GM23338 (cell line): ENCODE results near the gene FAM120A. TPM values are rescaled to one million over a fixed set of nuclear protein-coding genes. Genes with fewer than 3 reads are reported as not detected.

Source experiments
- ATAC-seq: fragments of 200-7000 bp; cut with Tn5 transposase; 3 replicates; pipeline ENCODE4 v1.9.1; 2020
- DNase-seq: peaks from one replicate; pipeline ENCODE4 v3.0.0-alpha.2; 2015; ENCODE audit warnings: low spot score
- H2AFZ ChIP-seq: fragments of 200-600 bp; sonication (generic); 2 replicates; pipeline ENCODE4 v1.8.0; 2016; ENCODE audit warnings: antibody characterized with exemption, mild to moderate bottlenecking, moderate library complexity
- H3F3A ChIP-seq: fragments of 200-600 bp; sonication (generic); replicated peaks from 2 replicates; pipeline ENCODE4 v1.8.0; 2017; ENCODE audit warnings: antibody characterized with exemption, mixed run types, low read depth
- H3K27ac ChIP-seq: fragments of 200-600 bp; sonication (generic); 2 replicates; pipeline ENCODE4 v1.6.1; 2016; ENCODE audit warnings: low read depth
- H3K27me3 ChIP-seq: fragments of 200-600 bp; sonication (generic); 2 replicates; pipeline ENCODE4 v1.8.0; 2016; ENCODE audit warnings: mild to moderate bottlenecking, mixed run types, moderate library complexity; ENCODE audit not compliant: insufficient read depth
- H3K36me3 ChIP-seq: fragments of 200-600 bp; sonication (generic); 2 replicates; pipeline ENCODE4 v1.8.0; 2016; ENCODE audit warnings: mild to moderate bottlenecking; ENCODE audit not compliant: insufficient read depth
- H3K4me1 ChIP-seq: fragments of 200-600 bp; sonication (generic); 2 replicates; pipeline ENCODE4 v1.8.0; 2016; ENCODE audit warnings: mild to moderate bottlenecking, moderate library complexity; ENCODE audit not compliant: insufficient read depth
- H3K4me2 ChIP-seq: fragments of 200-600 bp; sonication (generic); 2 replicates; pipeline ENCODE4 v1.7.1; 2017; ENCODE audit warnings: mixed run types
- H3K4me3 ChIP-seq: fragments of 200-600 bp; sonication (generic); 2 replicates; pipeline ENCODE4 v1.6.1; 2016; ENCODE audit warnings: mixed run types
- H3K79me2 ChIP-seq: fragments of 200-600 bp; sonication (generic); replicated peaks from 2 replicates; pipeline ENCODE4 v1.8.0; 2017; ENCODE audit warnings: mild to moderate bottlenecking; ENCODE audit not compliant: insufficient read depth
- H3K9me2 ChIP-seq: fragments of 200-600 bp; sonication (generic); 2 replicates; pipeline ENCODE4 v1.8.0; 2017; ENCODE audit not compliant: insufficient read depth
- H4K20me1 ChIP-seq: fragments of 200-600 bp; sonication (generic); replicated peaks from 2 replicates; pipeline ENCODE4 v1.8.0; 2017; ENCODE audit warnings: mild to moderate bottlenecking; ENCODE audit not compliant: insufficient read depth
- H3K27ac Mint-ChIP-seq: 2 replicates; pipeline ENCODE4 v1.8.0; 2020; ENCODE audit warnings: inconsistent platforms, mild to moderate bottlenecking, moderate library complexity, mixed read lengths
- H3K27me3 Mint-ChIP-seq: 3 replicates; pipeline ENCODE4 v1.8.0; 2022; ENCODE audit warnings: low read depth, mild to moderate bottlenecking, moderate library complexity, mixed read lengths, inconsistent platforms; ENCODE audit not compliant: insufficient read depth, poor library complexity
- H3K36me3 Mint-ChIP-seq: 3 replicates; pipeline ENCODE4 v1.8.0; 2021; ENCODE audit warnings: low read depth, mild to moderate bottlenecking, inconsistent platforms, moderate library complexity, mixed read lengths
- H3K4me1 Mint-ChIP-seq: 3 replicates; pipeline ENCODE4 v1.8.0; 2020; ENCODE audit warnings: mild to moderate bottlenecking, inconsistent platforms, mixed read lengths
- H3K4me3 Mint-ChIP-seq: 3 replicates; pipeline ENCODE4 v1.8.0; 2021; ENCODE audit warnings: moderate library complexity, mild to moderate bottlenecking, inconsistent platforms, mixed read lengths
- H3K9me3 Mint-ChIP-seq: 3 replicates; pipeline ENCODE4 v1.8.0; 2020; ENCODE audit warnings: moderate library complexity, mild to moderate bottlenecking, inconsistent platforms, mixed read lengths
- CREB1 ChIP-seq: fragments of 250-450 bp; sonication (Bioruptor Pico); IDR thresholded peaks from 2 replicates; pipeline ENCODE4 v1.5.0; 2020; ENCODE audit warnings: low read depth, mild to moderate bottlenecking, moderate library complexity
- CTCF ChIP-seq, 2 experiments: fragments of 200-600 bp in 1 of 2; sonication (generic) in 1 of 2; conservative IDR thresholded peaks; 2 replicates each; pipeline versions ENCODE4 v1.5.1 to v1.6.1; 2016 to 2017; ENCODE audit warnings: antibody characterized with exemption in 2 of 2, low read depth in 2 of 2, mild to moderate bottlenecking in 2 of 2, moderate library complexity in 1 of 2
- ETS1 ChIP-seq: IDR thresholded peaks from 2 replicates; pipeline ENCODE4 v1.6.1; 2016; ENCODE audit warnings: antibody characterized with exemption
- EZH2 ChIP-seq: fragments of 200-600 bp; sonication (generic); IDR thresholded peaks from one replicate; pipeline ENCODE4 v1.8.0; 2017; ENCODE audit warnings: antibody characterized with exemption, mild to moderate bottlenecking, low read depth; ENCODE audit not compliant: unreplicated experiment
- EZH2phosphoT487 ChIP-seq: fragments of 200-600 bp; sonication (generic); IDR thresholded peaks from one replicate; pipeline ENCODE4 v1.8.1; 2018; ENCODE audit warnings: antibody characterized with exemption; ENCODE audit not compliant: unreplicated experiment
- JUNB ChIP-seq: IDR thresholded peaks from one replicate; pipeline ENCODE4 v1.6.1; 2016; ENCODE audit warnings: antibody characterized with exemption; ENCODE audit not compliant: unreplicated experiment
- NANOG ChIP-seq: IDR thresholded peaks from 2 replicates; pipeline ENCODE4 v1.6.1; 2016; ENCODE audit warnings: antibody characterized with exemption, borderline replicate concordance
- POLR2AphosphoS5 ChIP-seq: IDR thresholded peaks from 2 replicates; pipeline ENCODE4 v1.6.1; 2016; ENCODE audit warnings: antibody characterized with exemption, low read depth
- REST ChIP-seq: IDR thresholded peaks from one replicate; pipeline ENCODE4 v1.6.1; 2018; ENCODE audit warnings: antibody characterized with exemption; ENCODE audit not compliant: unreplicated experiment
- STAT1 ChIP-seq: IDR thresholded peaks from one replicate; pipeline ENCODE4 v1.6.1; 2016; ENCODE audit warnings: antibody characterized with exemption; ENCODE audit not compliant: unreplicated experiment
- ZNF114 ChIP-seq: fragments of 250-450 bp; sonication (Bioruptor Pico); IDR thresholded peaks from 2 replicates; pipeline ENCODE4 v1.5.0; 2020; ENCODE audit warnings: mild to moderate bottlenecking, moderate library complexity
- ZNF331 ChIP-seq: fragments of 250-450 bp; sonication (Bioruptor Pico); IDR thresholded peaks from 2 replicates; pipeline ENCODE4 v1.5.0; 2020; ENCODE audit warnings: low read depth, mild to moderate bottlenecking, moderate library complexity
- polyA plus RNA-seq: library from polyadenylated mRNA; unstranded; fragments of >200 nt; fragmentation: Nextera tagmentation; extraction: Ambion mirVana; gene quantifications from 2 replicates; pipeline ENCODE4 v1.2.1, GENCODE V29; 2016
- total RNA-seq: library from RNA; depleted of rRNA; stranded (reverse); fragments of >200 nt; shearing (Covaris generic); gene quantifications from 2 replicates; pipeline ENCODE4 v1.2.3, GENCODE V29; 2014
- TF ChIP-seq, protein P1 (sequence below): fragments of 250-450 bp; sonication (Bioruptor Pico); IDR thresholded peaks from 2 replicates; pipeline ENCODE4 v1.5.0; 2020; ENCODE audit warnings: mild to moderate bottlenecking, moderate library complexity

FAM120A gene
- total and polyA plus RNA-seq, 2 experiments from 2014 or later: 28.2 to 52.5 TPM

DNA sequence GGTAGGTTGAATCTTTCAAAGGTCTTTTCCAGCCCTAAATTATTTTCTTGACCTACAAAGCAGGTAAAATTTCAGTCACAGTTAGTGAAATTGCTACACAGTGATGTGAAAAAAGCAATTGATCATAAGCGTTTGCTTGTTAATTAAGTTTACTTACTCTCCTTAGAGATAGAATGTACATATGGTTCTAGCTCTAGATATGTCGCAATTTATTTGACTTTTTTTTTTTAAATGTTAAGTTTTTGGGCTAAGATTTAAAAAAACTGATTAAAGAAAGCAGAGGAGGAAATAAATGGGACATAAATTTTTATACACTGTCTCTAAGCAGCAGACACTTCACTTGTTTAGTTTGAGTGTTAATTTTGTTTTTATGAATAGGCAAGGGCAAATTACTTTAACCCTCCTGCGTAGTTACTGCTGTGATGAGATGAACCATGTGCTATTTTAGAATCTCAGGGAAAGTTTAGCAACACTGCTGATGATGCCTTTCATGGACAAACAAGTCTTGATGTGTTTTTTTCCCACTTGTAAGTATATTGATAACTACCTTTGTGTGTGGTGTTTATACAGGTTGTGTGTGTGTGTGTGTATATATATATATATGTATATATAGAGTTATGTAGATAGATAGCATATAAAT lies 40.2 kb downstream of the FAM120A start:
- H3K4me1 ChIP-seq: no peaks in the 10 kb centered on the region
- no peak overlapping the region for H3K4me3 ChIP-seq
- Mint-ChIP-seq H3K4me3 (no peak overlapping the region), H3K27me3 (peaks cover 1% of the 10 kb centered on the region), H3K4me1 (peaks cover 4% of the 10 kb centered on the region), H3K36me3 (peaks cover 46% of the 10 kb centered on the region), H3K27ac (no peak overlapping the region), H3K9me3 (no peaks in the 10 kb centered on the region)
- H3K27me3 ChIP-seq: no peaks in the 10 kb centered on the region
- no peak overlapping the region for H3K4me2 ChIP-seq
- TF ChIP-seq CREB1 (no peak), ZNF331 (CRISPR knock-in tag) (no peak), POLR2AphosphoS5 (no peak), ZNF114 (CRISPR knock-in tag) (no peak), CTCF (conservative IDR thresholded peaks at IDR 0.05; ENCODE audit: low read depth in 2 of 2) (no peak), JUNB (no peak), EZH2phosphoT487 (no peak), EZH2 (no peak), STAT1 (no peak), ETS1 (no peak), REST (no peak), NANOG (no peak)
- TF ChIP-seq, protein P1, sequence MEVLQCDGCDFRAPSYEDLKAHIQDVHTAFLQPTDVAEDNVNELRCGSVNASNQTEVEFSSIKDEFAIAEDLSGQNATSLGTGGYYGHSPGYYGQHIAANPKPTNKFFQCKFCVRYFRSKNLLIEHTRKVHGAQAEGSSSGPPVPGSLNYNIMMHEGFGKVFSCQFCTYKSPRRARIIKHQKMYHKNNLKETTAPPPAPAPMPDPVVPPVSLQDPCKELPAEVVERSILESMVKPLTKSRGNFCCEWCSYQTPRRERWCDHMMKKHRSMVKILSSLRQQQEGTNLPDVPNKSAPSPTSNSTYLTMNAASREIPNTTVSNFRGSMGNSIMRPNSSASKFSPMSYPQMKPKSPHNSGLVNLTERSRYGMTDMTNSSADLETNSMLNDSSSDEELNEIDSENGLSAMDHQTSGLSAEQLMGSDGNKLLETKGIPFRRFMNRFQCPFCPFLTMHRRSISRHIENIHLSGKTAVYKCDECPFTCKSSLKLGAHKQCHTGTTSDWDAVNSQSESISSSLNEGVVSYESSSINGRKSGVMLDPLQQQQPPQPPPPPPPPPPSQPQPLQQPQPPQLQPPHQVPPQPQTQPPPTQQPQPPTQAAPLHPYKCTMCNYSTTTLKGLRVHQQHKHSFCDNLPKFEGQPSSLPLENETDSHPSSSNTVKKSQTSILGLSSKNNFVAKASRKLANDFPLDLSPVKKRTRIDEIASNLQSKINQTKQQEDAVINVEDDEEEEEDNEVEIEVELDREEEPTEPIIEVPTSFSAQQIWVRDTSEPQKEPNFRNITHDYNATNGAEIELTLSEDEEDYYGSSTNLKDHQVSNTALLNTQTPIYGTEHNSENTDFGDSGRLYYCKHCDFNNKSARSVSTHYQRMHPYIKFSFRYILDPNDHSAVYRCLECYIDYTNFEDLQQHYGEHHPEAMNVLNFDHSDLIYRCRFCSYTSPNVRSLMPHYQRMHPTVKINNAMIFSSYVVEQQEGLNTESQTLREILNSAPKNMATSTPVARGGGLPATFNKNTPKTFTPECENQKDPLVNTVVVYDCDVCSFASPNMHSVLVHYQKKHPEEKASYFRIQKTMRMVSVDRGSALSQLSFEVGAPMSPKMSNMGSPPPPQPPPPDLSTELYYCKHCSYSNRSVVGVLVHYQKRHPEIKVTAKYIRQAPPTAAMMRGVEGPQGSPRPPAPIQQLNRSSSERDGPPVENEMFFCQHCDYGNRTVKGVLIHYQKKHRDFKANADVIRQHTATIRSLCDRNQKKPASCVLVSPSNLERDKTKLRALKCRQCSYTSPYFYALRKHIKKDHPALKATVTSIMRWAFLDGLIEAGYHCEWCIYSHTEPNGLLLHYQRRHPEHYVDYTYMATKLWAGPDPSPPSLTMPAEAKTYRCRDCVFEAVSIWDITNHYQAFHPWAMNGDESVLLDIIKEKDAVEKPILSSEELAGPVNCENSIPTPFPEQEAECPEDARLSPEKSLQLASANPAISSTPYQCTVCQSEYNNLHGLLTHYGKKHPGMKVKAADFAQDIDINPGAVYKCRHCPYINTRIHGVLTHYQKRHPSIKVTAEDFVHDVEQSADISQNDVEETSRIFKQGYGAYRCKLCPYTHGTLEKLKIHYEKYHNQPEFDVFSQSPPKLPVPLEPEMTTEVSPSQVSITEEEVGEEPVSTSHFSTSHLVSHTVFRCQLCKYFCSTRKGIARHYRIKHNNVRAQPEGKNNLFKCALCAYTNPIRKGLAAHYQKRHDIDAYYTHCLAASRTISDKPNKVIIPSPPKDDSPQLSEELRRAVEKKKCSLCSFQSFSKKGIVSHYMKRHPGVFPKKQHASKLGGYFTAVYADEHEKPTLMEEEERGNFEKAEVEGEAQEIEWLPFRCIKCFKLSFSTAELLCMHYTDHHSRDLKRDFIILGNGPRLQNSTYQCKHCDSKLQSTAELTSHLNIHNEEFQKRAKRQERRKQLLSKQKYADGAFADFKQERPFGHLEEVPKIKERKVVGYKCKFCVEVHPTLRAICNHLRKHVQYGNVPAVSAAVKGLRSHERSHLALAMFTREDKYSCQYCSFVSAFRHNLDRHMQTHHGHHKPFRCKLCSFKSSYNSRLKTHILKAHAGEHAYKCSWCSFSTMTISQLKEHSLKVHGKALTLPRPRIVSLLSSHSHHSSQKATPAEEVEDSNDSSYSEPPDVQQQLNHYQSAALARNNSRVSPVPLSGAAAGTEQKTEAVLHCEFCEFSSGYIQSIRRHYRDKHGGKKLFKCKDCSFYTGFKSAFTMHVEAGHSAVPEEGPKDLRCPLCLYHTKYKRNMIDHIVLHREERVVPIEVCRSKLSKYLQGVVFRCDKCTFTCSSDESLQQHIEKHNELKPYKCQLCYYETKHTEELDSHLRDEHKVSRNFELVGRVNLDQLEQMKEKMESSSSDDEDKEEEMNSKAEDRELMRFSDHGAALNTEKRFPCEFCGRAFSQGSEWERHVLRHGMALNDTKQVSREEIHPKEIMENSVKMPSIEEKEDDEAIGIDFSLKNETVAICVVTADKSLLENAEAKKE (CRISPR knock-in tag): no peak
- H2AFZ ChIP-seq: no peak overlapping the region
- peaks cover 9% of the 10 kb centered on the region for H3K36me3 ChIP-seq
- H3F3A ChIP-seq: no peaks in the 10 kb centered on the region
- H3K9me2 ChIP-seq: no peaks in the 10 kb centered on the region
- DNase-seq (no peak), ATAC-seq (no peak)
- no peak overlapping the region for H3K27ac ChIP-seq
- peaks cover 64% of the 10 kb centered on the region for H3K79me2 ChIP-seq
- H4K20me1 ChIP-seq: peaks cover 28% of the 10 kb centered on the region
